Measurements from ENCODE around the gene BBS2. TPM values are rescaled to one million over a fixed set of nuclear protein-coding genes. Genes with fewer than 3 reads are reported as not detected.

The BBS2 gene
- total RNA-seq, 1 experiment from 2014 or later = 37.1 TPM

Other genes with a start within 250 kb of the BBS2 start
- 132 and 134 TPM in 2 replicates for gene AMFR, start 94.5 kb downstream of the BBS2 start, total RNA-seq (2014; rRNA removed)
- 78.5 and 86.0 TPM in 2 replicates for gene NUDT21, start 68.7 kb downstream of the BBS2 start, total RNA-seq (2014; rRNA removed)
- 101 and 127 TPM in 2 replicates for gene OGFOD1, start 68.5 kb downstream of the BBS2 start, total RNA-seq (2014; rRNA removed)
- not detected in 2 replicates for gene MT4, start 45.0 kb upstream of the BBS2 start, total RNA-seq (2014; rRNA removed)
- not detected in 2 replicates for gene MT3, start 69.5 kb upstream of the BBS2 start, total RNA-seq (2014; rRNA removed)
- 632 and 1,404 TPM in 2 replicates for gene MT2A, start 88.6 kb upstream of the BBS2 start, total RNA-seq (2014; rRNA removed)
- gene MT1E, start 105.8 kb upstream of the BBS2 start, total RNA-seq (2014; rRNA removed) = 712 and 733 TPM in 2 replicates
- 2.2 and 4.2 TPM in 2 replicates for gene MT1M, start 112.6 kb upstream of the BBS2 start, total RNA-seq (2014; rRNA removed)
- gene MT1A, start 118.6 kb upstream of the BBS2 start, total RNA-seq (2014; rRNA removed) = 2.4 and 4.2 TPM in 2 replicates
- gene MT1B, start 131.9 kb upstream of the BBS2 start, total RNA-seq (2014; rRNA removed) = not detected in 2 replicates
- not detected in 2 replicates for gene MT1F, start 137.9 kb upstream of the BBS2 start, total RNA-seq (2014; rRNA removed)
- gene MT1G, start 148.0 kb upstream of the BBS2 start, total RNA-seq (2014; rRNA removed) = 1.9 TPM in 1 of 2 replicates, not detected in the other
- not detected in 2 replicates for gene MT1H, start 149.8 kb upstream of the BBS2 start, total RNA-seq (2014; rRNA removed)
- 68.7 and 172 TPM in 2 replicates for gene MT1X, start 162.4 kb upstream of the BBS2 start, total RNA-seq (2014; rRNA removed)
- 80.5 and 81.9 TPM in 2 replicates for gene NUP93, start 210.1 kb upstream of the BBS2 start, total RNA-seq (2014; rRNA removed)

All from LHCN-M2 (cell line).